GM12878 (cell line): ENCODE measurements around the gene ATXN1. TPM values are rescaled to one million over a fixed set of nuclear protein-coding genes. Genes with fewer than 3 reads are reported as not detected.

Experiments
- ATAC-seq: fragments of 200-7000 bp; cut with Tn5 transposase; 3 replicates; pipeline ENCODE4 v1.9.1; 2020; ENCODE audit warnings: mild to moderate bottlenecking, moderate library complexity
- BruUV-seq: library from RNA; stranded (reverse); fragments of 400-500 nt; replicated peaks from 2 replicates; lab custom pipeline; 2021; lab: Mats Ljungman, UMichigan
- CTCF ChIA-PET: fragments of 300-600 bp; sonication (Branson Sonifier 250); formaldehyde crosslinking; extraction: SDS; loops from one replicate; lab custom pipeline; 2021; ENCODE audit warnings: inconsistent platforms; lab: Yijun Ruan, JAX
- POLR2A ChIA-PET: fragments of 350-600 bp; formaldehyde crosslinking; extraction: SDS; loops from one replicate; lab custom pipeline; 2021; ENCODE audit warnings: inconsistent platforms; lab: Charles Lee
- RAD21 ChIA-PET: fragments of 300-600 bp; sonication (Branson Sonifier 250); formaldehyde crosslinking; loops from one replicate; lab custom pipeline; 2023; ENCODE audit warnings: antibody characterized with exemption; ENCODE audit not compliant: unreplicated experiment; lab: Charles Lee
- SMC1A ChIA-PET: fragments of 300-600 bp; sonication (Branson Sonifier 250); formaldehyde crosslinking; loops from one replicate; lab custom pipeline; 2023; ENCODE audit not compliant: unreplicated experiment, uncharacterized antibody; lab: Charles Lee
- DNase-seq: peaks from one replicate; pipeline ENCODE4 v3.0.0-alpha.2; 2011; ENCODE audit warnings: low read depth, low spot score
- FAIRE-seq: peaks from 3 replicates; lab custom pipeline; 2011; peaks lifted over from hg19 to GRCh38; lab: Jason Lieb, UNC
- H2AFZ ChIP-seq: 2 replicates; pipeline ENCODE4 v1.6.0; 2011; ENCODE audit warnings: low read depth, low read length, control low read depth; ENCODE audit not compliant: control insufficient read depth
- H3K27ac ChIP-seq: 2 replicates; pipeline ENCODE4 v1.5.1; 2011; ENCODE audit warnings: control low read depth; ENCODE audit not compliant: control insufficient read depth, insufficient read depth
- H3K27me3 ChIP-seq, 2 experiments: replicated peaks in 1 of 2; 2 replicates each; pipeline versions ENCODE4 v1.6.0 to v1.6.1; 2011; ENCODE audit warnings: low read length in 1 of 2; ENCODE audit not compliant: control insufficient read depth in 2 of 2, insufficient read depth in 2 of 2
- H3K36me3 ChIP-seq, 2 experiments: 2 replicates each; pipeline ENCODE4 v1.5.1; 2011; ENCODE audit warnings: low read length in 1 of 2; ENCODE audit not compliant: control insufficient read depth in 2 of 2, insufficient read depth in 2 of 2
- H3K4me1 ChIP-seq: 2 replicates; pipeline ENCODE4 v1.6.1; 2011; ENCODE audit warnings: mild to moderate bottlenecking, low read length, moderate library complexity, mixed read lengths; ENCODE audit not compliant: control insufficient read depth, insufficient read depth
- H3K4me2 ChIP-seq: 2 replicates; pipeline ENCODE4 v1.6.0; 2011; ENCODE audit warnings: control low read depth; ENCODE audit not compliant: control insufficient read depth, insufficient read depth
- H3K4me3 ChIP-seq: fragments of 200-600 bp; sonication (generic); 2 replicates; pipeline ENCODE4 v1.5.1; 2016
- H3K79me2 ChIP-seq: 2 replicates; pipeline ENCODE4 v1.6.0; 2011; ENCODE audit warnings: low read length; ENCODE audit not compliant: control insufficient read depth, insufficient read depth
- H3K9ac ChIP-seq: 2 replicates; pipeline ENCODE4 v1.8.0; 2011; ENCODE audit warnings: low read length, control low read depth, mixed read lengths; ENCODE audit not compliant: control insufficient read depth, insufficient read depth
- H3K9me3 ChIP-seq: replicated peaks from 3 replicates; pipeline ENCODE4 v1.5.1; 2011; ENCODE audit warnings: mild to moderate bottlenecking, low read length; ENCODE audit not compliant: control insufficient read depth, insufficient read depth
- H4K20me1 ChIP-seq: 2 replicates; pipeline ENCODE4 v1.6.0; 2011; ENCODE audit not compliant: control insufficient read depth, insufficient read depth
- ATF2 ChIP-seq: IDR thresholded peaks from 2 replicates; pipeline ENCODE4 v1.6.1; 2012; ENCODE audit warnings: low read length, inconsistent platforms
- ATF3 ChIP-seq: IDR thresholded peaks from 2 replicates; pipeline ENCODE4 v1.6.1; 2011; ENCODE audit warnings: low read depth, mild to moderate bottlenecking, low read length, moderate library complexity, borderline replicate concordance; ENCODE audit errors: extremely low read depth
- BCL11A ChIP-seq: IDR thresholded peaks from 2 replicates; pipeline ENCODE4 v1.6.1; 2011; ENCODE audit warnings: low read depth, low read length
- BHLHE40 ChIP-seq, 2 experiments: fragments of 450-650 bp in 1 of 2; IDR thresholded peaks; 2 replicates each; pipeline ENCODE4 v1.6.1; 2011 to 2017; ENCODE audit warnings: low read depth in 2 of 2, borderline replicate concordance in 1 of 2, improper control_type of control experiment in 1 of 2, low read length in 1 of 2, mild to moderate bottlenecking in 1 of 2
- CBX3 ChIP-seq: fragments of 200-600 bp; sonication (generic); IDR thresholded peaks from 2 replicates; pipeline ENCODE4 v1.6.1; 2016; ENCODE audit warnings: low read depth, borderline replicate concordance
- CHD2 ChIP-seq: IDR thresholded peaks from 2 replicates; pipeline ENCODE4 v1.6.1; 2011; ENCODE audit warnings: low read depth, low read length, improper control_type of control experiment, borderline replicate concordance
- IRF4 ChIP-seq: IDR thresholded peaks from 2 replicates; pipeline ENCODE4 v1.6.1; 2011; ENCODE audit warnings: low read depth, low read length
- JUND ChIP-seq: IDR thresholded peaks from 2 replicates; pipeline ENCODE4 v1.6.1; 2012; ENCODE audit warnings: low read depth, mild to moderate bottlenecking, low read length, improper control_type of control experiment, moderate library complexity
- NFXL1 ChIP-seq: fragments of 450-650 bp; IDR thresholded peaks from 2 replicates; pipeline ENCODE4 v1.6.1; 2017; ENCODE audit warnings: antibody characterized with exemption, mild to moderate bottlenecking, borderline replicate concordance
- PML ChIP-seq: IDR thresholded peaks from 2 replicates; pipeline ENCODE4 v1.6.1; 2012; ENCODE audit warnings: low read length, inconsistent platforms
- USF2 ChIP-seq: IDR thresholded peaks from 2 replicates; pipeline ENCODE4 v1.6.1; 2011; ENCODE audit warnings: low read depth, low read length, improper control_type of control experiment, borderline replicate concordance
- WGBS: methylation state at CpG from one replicate; pipeline ENCODE4 v1.1.6; 2016; ENCODE audit warnings: low lambda C conversion rate; ENCODE audit not compliant: insufficient replicate concordance, insufficient coverage; ENCODE audit errors: missing lambda C conversion rate; 5-methylcytosine and 5-hydroxymethylcytosine counted together
- in situ Hi-C: fragments of 300-500 bp; cut with MboI; formaldehyde crosslinking; loops from 9 replicates; pipeline ENCODE4 v1.14.3; 2018; ENCODE audit warnings: mixed read lengths
- intact Hi-C: fragments of 100-400 bp; cut with micrococcal nuclease; formaldehyde crosslinking; loops from one replicate; pipeline ENCODE4 v1.14.2; 2022; ENCODE audit not compliant: unreplicated experiment
- polyA plus RNA-seq, 11 experiments: library from polyadenylated mRNA; depleted of rRNA in 4 of 11; unstranded in 6 of 11; stranded (reverse) in 5 of 11; fragments of >200 nt; fragmentation: Nextera tagmentation in 4 of 11; fragmentation: Illumina TruSeq in 1 of 11; extraction: Ambion mirVana in 4 of 11; extraction: Trizol in 1 of 11; gene quantifications; 1 replicate in 1 of 11; 2 replicates in 10 of 11; pipeline versions ENCODE4 v1.2.1 to v1.2.3, GENCODE V29; 2011 to 2016; ENCODE audit warnings: inconsistent platforms in 2 of 11, missing spikeins in 2 of 11, low read depth in 1 of 11
- total RNA-seq, 4 experiments: library from RNA; depleted of rRNA in 3 of 4; stranded (reverse); fragments of >200 nt in 3 of 4; fragmentation: Illumina TruSeq in 1 of 4; extraction: Trizol in 1 of 4; gene quantifications; 2 replicates each; pipeline versions ENCODE4 v1.2.1 to v1.2.3, GENCODE V29; 2013 to 2021
- TF ChIP-seq, protein P1 (sequence below): fragments of 450-650 bp; IDR thresholded peaks from 2 replicates; pipeline ENCODE4 v1.6.1; 2017; ENCODE audit warnings: mild to moderate bottlenecking
- TF ChIP-seq, protein P2 (sequence below): fragments of 450-650 bp; conservative IDR thresholded peaks from 2 replicates; pipeline ENCODE4 v1.6.1; 2017; ENCODE audit warnings: mild to moderate bottlenecking, moderate library complexity

Gene ATXN1
- total and polyA plus RNA-seq, 10 of the 15 experiments (the other 5 are each of a cell fraction or from before 2014, with no cell fraction given), result 12.2 to 51.2 (median 20.5) TPM

DNA sequence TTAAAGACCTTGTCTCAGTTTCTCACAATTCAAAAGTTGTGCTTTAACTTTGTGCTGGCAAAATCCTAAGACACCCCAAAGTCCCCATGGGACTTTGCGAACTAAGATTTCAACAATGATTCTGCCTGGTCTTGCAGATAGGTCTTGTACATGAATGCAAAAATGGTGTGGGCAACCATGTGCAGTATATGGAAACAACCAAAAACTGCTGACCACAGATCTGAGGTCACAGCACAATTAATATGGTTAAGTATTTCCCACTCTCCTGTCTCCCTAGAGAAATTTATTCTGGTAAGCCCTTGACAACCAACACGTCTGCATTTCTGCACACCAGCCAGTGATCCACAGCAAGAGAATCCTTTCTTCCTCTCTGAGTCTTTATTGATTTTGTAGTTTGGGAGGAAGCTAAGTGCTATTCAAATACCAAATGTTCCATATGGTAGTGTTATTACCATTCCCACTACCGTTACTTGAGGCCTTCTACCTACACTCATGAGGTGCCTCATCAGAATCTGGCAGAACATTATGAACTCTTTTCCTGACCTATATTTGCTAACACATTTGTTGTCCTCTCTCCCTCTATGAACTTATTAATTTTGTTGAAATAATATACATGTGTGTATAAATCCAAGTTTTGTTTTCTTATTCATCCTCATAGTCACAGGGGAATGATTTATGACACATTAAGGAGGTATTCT lies 178.7 kb downstream of the ATXN1 start (continued):
- no peak for TF ChIP-seq USF2

- intact Hi-C loops, result no loop called here
- 68% methylated on average over 3 of the region's 3 CpGs for WGBS
- POLR2A ChIA-PET, result interaction anchor here (0.6 to 0.7 kb wide), 3 partner anchors 76 to 358 kb away, joined by 3 to 5 read pairs (median 3); no protein-coding TSS in a partner anchor
- TF ChIP-seq PML, result no peak
- TF ChIP-seq, protein P1, sequence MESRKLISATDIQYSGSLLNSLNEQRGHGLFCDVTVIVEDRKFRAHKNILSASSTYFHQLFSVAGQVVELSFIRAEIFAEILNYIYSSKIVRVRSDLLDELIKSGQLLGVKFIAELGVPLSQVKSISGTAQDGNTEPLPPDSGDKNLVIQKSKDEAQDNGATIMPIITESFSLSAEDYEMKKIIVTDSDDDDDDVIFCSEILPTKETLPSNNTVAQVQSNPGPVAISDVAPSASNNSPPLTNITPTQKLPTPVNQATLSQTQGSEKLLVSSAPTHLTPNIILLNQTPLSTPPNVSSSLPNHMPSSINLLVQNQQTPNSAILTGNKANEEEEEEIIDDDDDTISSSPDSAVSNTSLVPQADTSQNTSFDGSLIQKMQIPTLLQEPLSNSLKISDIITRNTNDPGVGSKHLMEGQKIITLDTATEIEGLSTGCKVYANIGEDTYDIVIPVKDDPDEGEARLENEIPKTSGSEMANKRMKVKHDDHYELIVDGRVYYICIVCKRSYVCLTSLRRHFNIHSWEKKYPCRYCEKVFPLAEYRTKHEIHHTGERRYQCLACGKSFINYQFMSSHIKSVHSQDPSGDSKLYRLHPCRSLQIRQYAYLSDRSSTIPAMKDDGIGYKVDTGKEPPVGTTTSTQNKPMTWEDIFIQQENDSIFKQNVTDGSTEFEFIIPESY, result no peak
- no peak for TF ChIP-seq CBX3
- TF ChIP-seq ATF3, result no peak
- no peak for TF ChIP-seq BHLHE40 (IDR thresholded peaks at IDR 0.05; ENCODE audit: borderline replicate concordance in 1 of 2, low read depth in 2 of 2, low read length in 1 of 2)
- TF ChIP-seq IRF4, result no peak
- TF ChIP-seq CHD2, result no peak
- TF ChIP-seq, protein P2, sequence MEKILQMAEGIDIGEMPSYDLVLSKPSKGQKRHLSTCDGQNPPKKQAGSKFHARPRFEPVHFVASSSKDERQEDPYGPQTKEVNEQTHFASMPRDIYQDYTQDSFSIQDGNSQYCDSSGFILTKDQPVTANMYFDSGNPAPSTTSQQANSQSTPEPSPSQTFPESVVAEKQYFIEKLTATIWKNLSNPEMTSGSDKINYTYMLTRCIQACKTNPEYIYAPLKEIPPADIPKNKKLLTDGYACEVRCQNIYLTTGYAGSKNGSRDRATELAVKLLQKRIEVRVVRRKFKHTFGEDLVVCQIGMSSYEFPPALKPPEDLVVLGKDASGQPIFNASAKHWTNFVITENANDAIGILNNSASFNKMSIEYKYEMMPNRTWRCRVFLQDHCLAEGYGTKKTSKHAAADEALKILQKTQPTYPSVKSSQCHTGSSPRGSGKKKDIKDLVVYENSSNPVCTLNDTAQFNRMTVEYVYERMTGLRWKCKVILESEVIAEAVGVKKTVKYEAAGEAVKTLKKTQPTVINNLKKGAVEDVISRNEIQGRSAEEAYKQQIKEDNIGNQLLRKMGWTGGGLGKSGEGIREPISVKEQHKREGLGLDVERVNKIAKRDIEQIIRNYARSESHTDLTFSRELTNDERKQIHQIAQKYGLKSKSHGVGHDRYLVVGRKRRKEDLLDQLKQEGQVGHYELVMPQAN, result no peak
- no peak for TF ChIP-seq ATF2
- TF ChIP-seq JUND, result no peak
- TF ChIP-seq BCL11A, result no peak
- no peak for TF ChIP-seq NFXL1
These were observed 182.5 kb downstream of the ATXN1 start for GRCh38 chr6:16578695-16579285.

More at GRCh38 chr6:16578695-16579285, 182.5 kb downstream of the ATXN1 start:
- FAIRE-seq (no peak), ATAC-seq (no peak), DNase-seq (no peak)
- ChIA-PET RAD21 (interaction anchor here (0.7 to 1.8 kb wide), 4 partner anchors 9 to 184 kb away, joined by 3 to 6 read pairs (median 4); no protein-coding TSS in a partner anchor), SMC1A (interaction anchor here (0.6 to 4.9 kb wide), 8 partner anchors 11 to 212 kb away, joined by 3 to 35 read pairs (median 3); no protein-coding TSS in a partner anchor), CTCF (interaction anchor here (1.0 to 2.3 kb wide), 4 partner anchors 65 to 185 kb away, joined by 3 to 7 read pairs (median 4); no protein-coding TSS in a partner anchor)
- Histone ChIP-seq H3K9me3 (no peaks in the 10 kb centered on the region), H3K4me2 (no peak overlapping the region), H3K27ac (no peak overlapping the region), H3K4me3 (no peak overlapping the region), H3K27me3 (no peaks in the 10 kb centered on the region), H2AFZ (no peak overlapping the region), H3K4me1 (peaks cover 4% of the 10 kb centered on the region), H3K79me2 (no peaks in the 10 kb centered on the region), H3K36me3 (peaks cover 0 to 2% of the 10 kb centered on the region in 2 experiments; a peak in 2 of 4 replicates), H4K20me1 (no peaks in the 10 kb centered on the region), H3K9ac (no peak overlapping the region)
- no TSS peak for BruUV-seq
- in situ Hi-C loops, result no loop called here
